Measurements from ENCODE around the gene NFKB2. TPM values are rescaled to one million over a fixed set of nuclear protein-coding genes. Genes with fewer than 3 reads are reported as not detected.

NFKB2 gene
- total RNA-seq, 1 experiment from 2014 or later: 27.6 TPM

DNA sequence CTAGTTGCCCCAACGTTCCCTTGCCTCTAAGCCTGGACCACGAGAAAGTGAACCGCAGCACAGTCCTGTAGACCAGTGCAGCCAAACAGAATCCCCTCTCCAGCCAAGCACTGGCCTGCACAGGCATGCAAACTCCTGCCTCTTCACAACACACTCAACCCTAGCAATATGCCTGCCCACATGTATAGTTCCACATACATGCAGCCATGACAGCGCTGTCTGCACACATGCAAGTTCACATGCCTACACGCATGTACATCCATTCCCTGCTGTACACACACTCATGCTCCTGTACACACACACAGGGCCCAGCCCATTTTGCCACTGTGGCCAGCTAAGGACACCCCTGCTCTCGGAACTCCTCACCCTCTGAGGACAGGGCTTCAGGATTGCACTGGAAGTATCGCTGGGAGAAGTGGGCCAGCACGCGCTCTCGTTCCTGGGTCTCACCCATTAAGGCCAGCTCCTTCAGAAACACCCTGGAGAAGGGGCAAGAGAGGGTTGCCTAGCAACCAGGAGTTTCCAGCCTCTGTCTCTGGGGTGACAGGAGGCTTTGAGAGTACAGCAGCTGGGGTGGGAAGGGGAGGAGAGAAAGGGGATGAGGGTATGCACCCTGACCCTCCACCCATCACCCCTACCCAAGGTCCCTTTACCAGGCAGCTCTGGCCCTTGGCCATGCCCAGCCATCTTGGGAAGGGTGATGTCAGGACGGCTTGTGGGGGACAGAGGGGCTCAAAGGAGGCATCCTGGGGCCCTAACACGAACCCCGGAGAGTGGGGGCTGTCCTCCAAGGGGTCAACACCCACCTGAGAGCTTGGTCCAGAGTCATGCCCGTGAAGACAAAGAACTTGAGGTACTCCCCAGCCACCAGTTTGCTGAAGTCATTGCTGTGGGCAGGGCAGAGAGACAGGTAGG lies 16.1 kb downstream of the NFKB2 start:
- no peak for DNase-seq (ENCODE audit: low spot score)
- Mint-ChIP-seq H3K36me3 (no peaks in the 10 kb centered on the region), H3K4me3 (peak overlapping the region; percentile 69), H3K4me1 (peaks cover 30% of the 10 kb centered on the region), H3K27ac (no peak overlapping the region), H3K9me3 (no peaks in the 10 kb centered on the region), H3K27me3 (ENCODE audit: low read depth) (peaks cover 60% of the 10 kb centered on the region)
- TF ChIP-seq NR2C2 (CRISPR knock-in tag; IDR thresholded peaks at IDR 0.05) (no peak), ZNF416 (CRISPR knock-in tag; IDR thresholded peaks at IDR 0.05) (no peak), SP1 (CRISPR knock-in tag; conservative IDR thresholded peaks at IDR 0.05) (no peak), NR1H2 (CRISPR knock-in tag; IDR thresholded peaks at IDR 0.05) (no peak), TEAD1 (CRISPR knock-in tag; IDR thresholded peaks at IDR 0.05) (no peak), ESRRA (CRISPR knock-in tag; IDR thresholded peaks at IDR 0.05; ENCODE audit: borderline replicate concordance) (no peak)
- TF ChIP-seq, protein P1, sequence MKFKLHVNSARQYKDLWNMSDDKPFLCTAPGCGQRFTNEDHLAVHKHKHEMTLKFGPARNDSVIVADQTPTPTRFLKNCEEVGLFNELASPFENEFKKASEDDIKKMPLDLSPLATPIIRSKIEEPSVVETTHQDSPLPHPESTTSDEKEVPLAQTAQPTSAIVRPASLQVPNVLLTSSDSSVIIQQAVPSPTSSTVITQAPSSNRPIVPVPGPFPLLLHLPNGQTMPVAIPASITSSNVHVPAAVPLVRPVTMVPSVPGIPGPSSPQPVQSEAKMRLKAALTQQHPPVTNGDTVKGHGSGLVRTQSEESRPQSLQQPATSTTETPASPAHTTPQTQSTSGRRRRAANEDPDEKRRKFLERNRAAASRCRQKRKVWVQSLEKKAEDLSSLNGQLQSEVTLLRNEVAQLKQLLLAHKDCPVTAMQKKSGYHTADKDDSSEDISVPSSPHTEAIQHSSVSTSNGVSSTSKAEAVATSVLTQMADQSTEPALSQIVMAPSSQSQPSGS (CRISPR knock-in tag; IDR thresholded peaks at IDR 0.05; ENCODE audit: borderline replicate concordance, low read depth): no peak
- TF ChIP-seq, protein P2, sequence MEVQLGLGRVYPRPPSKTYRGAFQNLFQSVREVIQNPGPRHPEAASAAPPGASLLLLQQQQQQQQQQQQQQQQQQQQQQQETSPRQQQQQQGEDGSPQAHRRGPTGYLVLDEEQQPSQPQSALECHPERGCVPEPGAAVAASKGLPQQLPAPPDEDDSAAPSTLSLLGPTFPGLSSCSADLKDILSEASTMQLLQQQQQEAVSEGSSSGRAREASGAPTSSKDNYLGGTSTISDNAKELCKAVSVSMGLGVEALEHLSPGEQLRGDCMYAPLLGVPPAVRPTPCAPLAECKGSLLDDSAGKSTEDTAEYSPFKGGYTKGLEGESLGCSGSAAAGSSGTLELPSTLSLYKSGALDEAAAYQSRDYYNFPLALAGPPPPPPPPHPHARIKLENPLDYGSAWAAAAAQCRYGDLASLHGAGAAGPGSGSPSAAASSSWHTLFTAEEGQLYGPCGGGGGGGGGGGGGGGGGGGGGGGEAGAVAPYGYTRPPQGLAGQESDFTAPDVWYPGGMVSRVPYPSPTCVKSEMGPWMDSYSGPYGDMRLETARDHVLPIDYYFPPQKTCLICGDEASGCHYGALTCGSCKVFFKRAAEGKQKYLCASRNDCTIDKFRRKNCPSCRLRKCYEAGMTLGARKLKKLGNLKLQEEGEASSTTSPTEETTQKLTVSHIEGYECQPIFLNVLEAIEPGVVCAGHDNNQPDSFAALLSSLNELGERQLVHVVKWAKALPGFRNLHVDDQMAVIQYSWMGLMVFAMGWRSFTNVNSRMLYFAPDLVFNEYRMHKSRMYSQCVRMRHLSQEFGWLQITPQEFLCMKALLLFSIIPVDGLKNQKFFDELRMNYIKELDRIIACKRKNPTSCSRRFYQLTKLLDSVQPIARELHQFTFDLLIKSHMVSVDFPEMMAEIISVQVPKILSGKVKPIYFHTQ (CRISPR knock-in tag; IDR thresholded peaks at IDR 0.05): no peak
- TF ChIP-seq, protein P3, sequence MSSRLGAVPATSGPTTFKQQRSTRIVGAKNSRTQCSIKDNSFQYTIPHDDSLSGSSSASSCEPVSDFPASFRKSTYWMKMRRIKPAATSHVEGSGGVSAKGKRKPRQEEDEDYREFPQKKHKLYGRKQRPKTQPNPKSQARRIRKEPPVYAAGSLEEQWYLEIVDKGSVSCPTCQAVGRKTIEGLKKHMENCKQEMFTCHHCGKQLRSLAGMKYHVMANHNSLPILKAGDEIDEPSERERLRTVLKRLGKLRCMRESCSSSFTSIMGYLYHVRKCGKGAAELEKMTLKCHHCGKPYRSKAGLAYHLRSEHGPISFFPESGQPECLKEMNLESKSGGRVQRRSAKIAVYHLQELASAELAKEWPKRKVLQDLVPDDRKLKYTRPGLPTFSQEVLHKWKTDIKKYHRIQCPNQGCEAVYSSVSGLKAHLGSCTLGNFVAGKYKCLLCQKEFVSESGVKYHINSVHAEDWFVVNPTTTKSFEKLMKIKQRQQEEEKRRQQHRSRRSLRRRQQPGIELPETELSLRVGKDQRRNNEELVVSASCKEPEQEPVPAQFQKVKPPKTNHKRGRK (CRISPR knock-in tag; IDR thresholded peaks at IDR 0.05; ENCODE audit: borderline replicate concordance): no peak
- TF ChIP-seq, protein P4, sequence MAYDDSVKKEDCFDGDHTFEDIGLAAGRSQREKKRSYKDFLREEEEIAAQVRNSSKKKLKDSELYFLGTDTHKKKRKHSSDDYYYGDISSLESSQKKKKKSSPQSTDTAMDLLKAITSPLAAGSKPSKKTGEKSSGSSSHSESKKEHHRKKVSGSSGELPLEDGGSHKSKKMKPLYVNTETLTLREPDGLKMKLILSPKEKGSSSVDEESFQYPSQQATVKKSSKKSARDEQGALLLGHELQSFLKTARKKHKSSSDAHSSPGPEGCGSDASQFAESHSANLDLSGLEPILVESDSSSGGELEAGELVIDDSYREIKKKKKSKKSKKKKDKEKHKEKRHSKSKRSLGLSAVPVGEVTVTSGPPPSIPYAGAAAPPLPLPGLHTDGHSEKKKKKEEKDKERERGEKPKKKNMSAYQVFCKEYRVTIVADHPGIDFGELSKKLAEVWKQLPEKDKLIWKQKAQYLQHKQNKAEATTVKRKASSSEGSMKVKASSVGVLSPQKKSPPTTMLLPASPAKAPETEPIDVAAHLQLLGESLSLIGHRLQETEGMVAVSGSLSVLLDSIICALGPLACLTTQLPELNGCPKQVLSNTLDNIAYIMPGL (CRISPR knock-in tag; IDR thresholded peaks at IDR 0.05): 0 out of 2 replicates have a peak, but pooled peaks have one; percentile 9
- TF ChIP-seq, protein P5, sequence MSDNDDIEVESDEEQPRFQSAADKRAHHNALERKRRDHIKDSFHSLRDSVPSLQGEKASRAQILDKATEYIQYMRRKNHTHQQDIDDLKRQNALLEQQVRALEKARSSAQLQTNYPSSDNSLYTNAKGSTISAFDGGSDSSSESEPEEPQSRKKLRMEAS (CRISPR knock-in tag; IDR thresholded peaks at IDR 0.05): no peak
- TF ChIP-seq, protein P6, sequence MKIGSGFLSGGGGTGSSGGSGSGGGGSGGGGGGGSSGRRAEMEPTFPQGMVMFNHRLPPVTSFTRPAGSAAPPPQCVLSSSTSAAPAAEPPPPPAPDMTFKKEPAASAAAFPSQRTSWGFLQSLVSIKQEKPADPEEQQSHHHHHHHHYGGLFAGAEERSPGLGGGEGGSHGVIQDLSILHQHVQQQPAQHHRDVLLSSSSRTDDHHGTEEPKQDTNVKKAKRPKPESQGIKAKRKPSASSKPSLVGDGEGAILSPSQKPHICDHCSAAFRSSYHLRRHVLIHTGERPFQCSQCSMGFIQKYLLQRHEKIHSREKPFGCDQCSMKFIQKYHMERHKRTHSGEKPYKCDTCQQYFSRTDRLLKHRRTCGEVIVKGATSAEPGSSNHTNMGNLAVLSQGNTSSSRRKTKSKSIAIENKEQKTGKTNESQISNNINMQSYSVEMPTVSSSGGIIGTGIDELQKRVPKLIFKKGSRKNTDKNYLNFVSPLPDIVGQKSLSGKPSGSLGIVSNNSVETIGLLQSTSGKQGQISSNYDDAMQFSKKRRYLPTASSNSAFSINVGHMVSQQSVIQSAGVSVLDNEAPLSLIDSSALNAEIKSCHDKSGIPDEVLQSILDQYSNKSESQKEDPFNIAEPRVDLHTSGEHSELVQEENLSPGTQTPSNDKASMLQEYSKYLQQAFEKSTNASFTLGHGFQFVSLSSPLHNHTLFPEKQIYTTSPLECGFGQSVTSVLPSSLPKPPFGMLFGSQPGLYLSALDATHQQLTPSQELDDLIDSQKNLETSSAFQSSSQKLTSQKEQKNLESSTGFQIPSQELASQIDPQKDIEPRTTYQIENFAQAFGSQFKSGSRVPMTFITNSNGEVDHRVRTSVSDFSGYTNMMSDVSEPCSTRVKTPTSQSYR (CRISPR knock-in tag; IDR thresholded peaks at IDR 0.05): 0 out of 2 replicates have a peak, but pooled peaks have one; percentile 22
- ChIA-PET CTCF (interaction anchor here (0.6 to 5.5 kb wide), 12 partner anchors 8 to 242 kb away, joined by 3 to 61 read pairs (median 6); partner anchors contain the start of genes CUEDC2, FBXL15 and NFKB2), POLR2A (interaction anchor here (0.6 to 1.3 kb wide), 4 partner anchors 21 to 1980 kb away, joined by 3 to 4 read pairs (median 3); partner anchors contain the start of gene CUEDC2)
- ATAC-seq: no peak

Data from WTC11 (cell line).